HL-60 (cell line): ENCODE measurements around the gene LHX5.

ENCODE experiments used
- GABPA ChIP-seq: IDR thresholded peaks from 2 replicates; pipeline ENCODE4 v1.6.1; 2012; ENCODE audit warnings: low read depth
- POLR2AphosphoS5 ChIP-seq: IDR thresholded peaks from 2 replicates; pipeline ENCODE4 v1.6.1; 2012; ENCODE audit warnings: low read depth

- TF ChIP-seq GABPA: no peak
- no peak for TF ChIP-seq POLR2AphosphoS5
These were observed 2.3 kb downstream of the LHX5 start for GRCh38 chr12:113469224-113469948.
